GM12872 (cell line): ENCODE measurements around the gene DHDH.

Experiments used
- CTCF ChIP-seq: IDR thresholded peaks from 3 replicates; pipeline ENCODE4 v1.5.1; 2011; ENCODE audit warnings: low read depth, mild to moderate bottlenecking, low read length, moderate library complexity; ENCODE audit not compliant: insufficient read depth

DHDH gene

GRCh38 chr19:48925240-48925843, 8.2 kb upstream of the DHDH start:
- no peak for TF ChIP-seq CTCF

- no peak for TF ChIP-seq CTCF
Observed at GRCh38 chr19:48926909-48927308, 6.6 kb upstream of the DHDH start.

- TF ChIP-seq CTCF: no peak
Observed at GRCh38 chr19:48928164-48929025, 5.1 kb upstream of the DHDH start.

- TF ChIP-seq CTCF: no peak
Observed at GRCh38 chr19:48934837-48935236, 1.3 kb downstream of the DHDH start.

- TF ChIP-seq CTCF: no peak
Observed at GRCh38 chr19:48935864-48936263, 2.4 kb downstream of the DHDH start.

- TF ChIP-seq CTCF: no peak
Observed at GRCh38 chr19:48938256-48938655, 4.8 kb downstream of the DHDH start.

- TF ChIP-seq CTCF: no peak
Observed at GRCh38 chr19:48940902-48941301, 7.4 kb downstream of the DHDH start.
